ENCODE measurements around the gene KIAA1958. TPM values are rescaled to one million over a fixed set of nuclear protein-coding genes. Genes with fewer than 3 reads are reported as not detected.

The KIAA1958 gene
- total RNA-seq, 4 donors from 2014 or later: 5.7 to 11.1 (median 6.8) TPM

DNA sequence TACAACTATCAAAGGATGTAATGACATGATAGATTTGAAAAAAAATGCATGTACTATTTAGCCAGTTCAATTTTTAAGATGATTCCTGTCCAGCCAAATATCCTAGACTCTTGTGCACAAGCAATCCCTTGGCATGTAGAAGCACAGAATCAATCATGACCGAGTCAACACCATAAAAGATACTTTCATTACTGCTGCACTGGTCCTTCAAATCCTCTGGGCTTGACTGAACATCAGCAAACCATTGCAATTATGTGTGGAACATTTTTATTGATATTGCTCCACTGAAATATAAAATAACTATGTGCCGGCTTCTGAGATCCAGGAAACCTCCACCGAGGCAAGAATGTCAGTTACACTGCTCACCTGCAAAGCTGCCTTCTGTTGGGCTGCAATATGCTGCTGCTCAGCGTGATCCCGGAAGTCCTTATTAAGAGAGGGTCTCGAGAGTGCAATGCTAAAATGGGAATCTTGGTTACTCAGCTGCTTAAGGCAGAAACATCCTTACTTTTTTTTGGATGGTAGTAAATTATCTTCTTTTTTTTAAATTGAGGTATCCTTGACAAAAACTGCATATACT is 202.6 kb downstream of the KIAA1958 start:
- 85 to 93% methylated on average over 6 of the region's 6 CpGs for WGBS, 2 donors
- intact Hi-C loops (cut with DNase I; ENCODE audit: low total_unique reads): no loop called here
- no peak for TF ChIP-seq POLR2A (IDR thresholded peaks at IDR 0.05)
- DNase-seq (ENCODE audit: low spot score in 2 of 2): no peak
- no peak overlapping the region for H3K4me3 ChIP-seq (ENCODE audit: low read depth, poor library complexity, severe bottlenecking)

DNA sequence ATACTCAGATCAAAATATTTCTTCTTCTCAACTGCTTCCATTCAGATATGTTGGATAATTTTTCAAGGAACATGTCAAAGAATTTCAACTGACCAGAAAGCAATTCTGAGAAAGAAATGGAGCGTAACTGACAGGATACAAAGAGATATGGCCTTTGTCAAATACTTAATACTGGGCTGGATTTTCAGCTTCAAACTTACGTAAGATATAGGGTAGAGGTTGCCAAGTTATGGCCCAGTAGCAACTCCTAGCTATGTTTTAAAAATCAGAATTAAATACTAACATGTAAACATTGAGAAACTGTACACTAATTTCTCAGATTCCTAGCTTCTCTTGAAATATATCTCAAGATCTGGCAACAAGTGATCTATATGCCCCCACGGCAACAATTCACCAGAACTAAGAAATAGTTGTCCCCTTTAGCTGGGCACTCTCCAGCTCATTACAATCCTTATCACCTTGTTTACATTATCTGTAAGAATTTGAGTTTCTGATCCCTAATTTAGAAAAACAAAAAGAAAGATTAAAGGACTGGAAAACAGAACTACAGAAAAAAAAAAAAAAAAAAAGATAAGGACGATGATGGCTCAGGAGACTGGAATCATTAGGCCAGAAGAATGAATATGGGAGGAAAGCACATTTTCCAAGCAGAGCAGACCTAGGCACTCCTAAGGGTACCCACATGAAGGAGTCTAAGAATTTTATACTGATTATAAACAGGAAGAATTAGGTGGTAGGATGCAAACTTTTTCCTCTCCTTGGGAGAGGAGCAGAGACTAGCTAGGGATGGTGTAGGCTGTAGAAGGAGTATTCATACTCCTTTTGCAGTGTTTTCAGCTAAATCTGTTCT is 208.3 kb downstream of the KIAA1958 start:
- intact Hi-C loops (cut with DNase I; ENCODE audit: low total_unique reads): no loop called here
- DNase-seq (ENCODE audit: low spot score in 2 of 2): no peak
- WGBS, 2 donors: 91 to 92% methylated on average over 4 of the region's 4 CpGs
- no peak overlapping the region for H3K4me3 ChIP-seq (ENCODE audit: low read depth, poor library complexity, severe bottlenecking)
- TF ChIP-seq POLR2A (IDR thresholded peaks at IDR 0.05): no peak
- TF ChIP-seq, protein P1, sequence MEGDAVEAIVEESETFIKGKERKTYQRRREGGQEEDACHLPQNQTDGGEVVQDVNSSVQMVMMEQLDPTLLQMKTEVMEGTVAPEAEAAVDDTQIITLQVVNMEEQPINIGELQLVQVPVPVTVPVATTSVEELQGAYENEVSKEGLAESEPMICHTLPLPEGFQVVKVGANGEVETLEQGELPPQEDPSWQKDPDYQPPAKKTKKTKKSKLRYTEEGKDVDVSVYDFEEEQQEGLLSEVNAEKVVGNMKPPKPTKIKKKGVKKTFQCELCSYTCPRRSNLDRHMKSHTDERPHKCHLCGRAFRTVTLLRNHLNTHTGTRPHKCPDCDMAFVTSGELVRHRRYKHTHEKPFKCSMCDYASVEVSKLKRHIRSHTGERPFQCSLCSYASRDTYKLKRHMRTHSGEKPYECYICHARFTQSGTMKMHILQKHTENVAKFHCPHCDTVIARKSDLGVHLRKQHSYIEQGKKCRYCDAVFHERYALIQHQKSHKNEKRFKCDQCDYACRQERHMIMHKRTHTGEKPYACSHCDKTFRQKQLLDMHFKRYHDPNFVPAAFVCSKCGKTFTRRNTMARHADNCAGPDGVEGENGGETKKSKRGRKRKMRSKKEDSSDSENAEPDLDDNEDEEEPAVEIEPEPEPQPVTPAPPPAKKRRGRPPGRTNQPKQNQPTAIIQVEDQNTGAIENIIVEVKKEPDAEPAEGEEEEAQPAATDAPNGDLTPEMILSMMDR (IDR thresholded peaks at IDR 0.05): no peak

DNA sequence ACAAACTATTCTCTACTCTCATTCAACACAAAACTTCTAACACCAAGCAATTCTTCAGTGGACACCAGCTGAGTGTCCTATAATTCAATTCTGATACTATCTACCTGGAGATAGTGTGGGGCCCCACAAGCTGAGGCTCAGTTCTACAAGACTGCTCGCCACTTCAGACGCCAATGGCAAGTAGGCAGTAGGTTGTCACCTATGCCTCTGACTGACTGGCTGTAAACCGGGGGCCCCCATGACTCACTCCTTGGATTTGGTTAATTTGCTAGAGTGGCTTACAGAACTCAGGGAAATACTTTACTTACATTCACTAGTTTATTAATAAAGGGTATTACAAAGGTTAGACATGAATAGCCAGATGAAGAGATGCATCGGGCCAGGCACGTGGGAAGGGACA is 209.8 kb downstream of the KIAA1958 start:
- intact Hi-C loops (cut with DNase I; ENCODE audit: low total_unique reads): no loop called here
- WGBS, 2 donors: 97 to 98% methylated on average over 5 of the region's 5 CpGs
- no peak for DNase-seq (ENCODE audit: low spot score in 2 of 2)
- TF ChIP-seq, protein P1 (IDR thresholded peaks at IDR 0.05): no peak
- TF ChIP-seq POLR2A (IDR thresholded peaks at IDR 0.05): no peak
- H3K4me3 ChIP-seq (ENCODE audit: low read depth, poor library complexity, severe bottlenecking): no peak overlapping the region

- intact Hi-C loops (cut with DNase I; ENCODE audit: low total_unique reads): no loop called here
- no peak for TF ChIP-seq POLR2A (IDR thresholded peaks at IDR 0.05)
- TF ChIP-seq, protein P1 (IDR thresholded peaks at IDR 0.05): no peak
- 84 to 87% methylated on average over 5 of the region's 5 CpGs for WGBS, 2 donors
- no peak for DNase-seq (ENCODE audit: low spot score in 2 of 2)
- H3K4me3 ChIP-seq (ENCODE audit: low read depth, poor library complexity, severe bottlenecking): no peak overlapping the region
Observed at GRCh38 chr9:112699230-112699629, 212.6 kb downstream of the KIAA1958 start.

DNA sequence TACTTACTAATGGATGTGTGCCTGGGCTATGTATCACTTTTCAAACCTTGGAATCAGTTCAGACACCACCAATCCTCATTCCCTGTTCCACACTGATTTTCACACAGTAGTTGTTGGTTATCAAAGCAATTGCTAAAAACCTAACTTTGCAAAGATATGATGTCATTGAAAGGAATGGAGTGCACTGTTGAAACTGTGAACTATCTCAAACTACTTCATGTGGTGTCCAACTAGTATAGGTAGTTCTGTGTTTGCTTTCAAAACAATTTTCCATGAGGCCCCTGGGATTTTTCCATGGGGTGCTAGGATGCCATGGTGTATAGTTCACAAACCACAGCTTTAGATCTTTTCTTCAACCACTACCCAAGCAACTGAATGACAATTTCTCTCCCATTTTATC is 213.5 kb downstream of the KIAA1958 start:
- DNase-seq (ENCODE audit: low spot score in 2 of 2): no peak
- no peak for TF ChIP-seq POLR2A (IDR thresholded peaks at IDR 0.05)
- no peak overlapping the region for H3K4me3 ChIP-seq (ENCODE audit: low read depth, poor library complexity, severe bottlenecking)
- intact Hi-C loops (cut with DNase I; ENCODE audit: low total_unique reads): no loop called here

DNA sequence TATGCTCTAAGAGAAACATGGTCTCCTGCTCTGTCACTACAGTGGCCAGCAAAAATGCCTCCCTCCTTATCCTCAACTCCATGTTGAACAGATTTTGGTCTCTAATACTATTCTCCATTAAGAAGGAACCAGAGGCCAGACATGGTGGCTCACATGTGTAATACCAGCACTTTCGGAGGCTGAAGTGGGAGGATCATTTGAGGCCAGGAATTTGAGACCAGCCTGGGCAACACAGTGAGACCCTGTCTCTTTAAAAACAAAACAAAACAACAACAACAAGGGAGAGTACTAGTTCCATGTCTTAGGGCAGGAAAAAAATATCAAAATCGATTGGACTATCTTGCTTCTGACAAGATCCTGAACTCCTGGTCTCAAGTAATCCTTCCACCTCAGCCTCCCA is 216.7 kb downstream of the KIAA1958 start:
- no peak overlapping the region for H3K4me3 ChIP-seq (ENCODE audit: low read depth, poor library complexity, severe bottlenecking)
- no peak for DNase-seq (ENCODE audit: low spot score in 2 of 2)
- 76 to 81% methylated on average over 2 of the region's 2 CpGs for WGBS, 2 donors
- intact Hi-C loops (cut with DNase I; ENCODE audit: low total_unique reads): no loop called here
- TF ChIP-seq POLR2A (IDR thresholded peaks at IDR 0.05): no peak
- TF ChIP-seq, protein P1 (IDR thresholded peaks at IDR 0.05): no peak

Data from lower leg skin (tissue), 4 donors.